Measurements from ENCODE around the gene DTX3.

GRCh38 chr12:57604992-57605810, 577 bp downstream of the DTX3 start:
- TF ChIP-seq CTCF (IDR thresholded peaks at IDR 0.05 in 2 of 3, conservative IDR thresholded peaks at IDR 0.05 in 1 of 3; ENCODE audit: borderline replicate concordance in 1 of 3, insufficient read depth in 1 of 3, low read depth in 2 of 3, low read length in 2 of 3), result no peak
- TF ChIP-seq SP1 (IDR thresholded peaks at IDR 0.05; ENCODE audit: low read depth), result no peak
- no peak for TF ChIP-seq POLR2A (IDR thresholded peaks at IDR 0.05; ENCODE audit: borderline replicate concordance, extremely low read depth, insufficient read depth, insufficient read length)
- no peak for TF ChIP-seq EZH2phosphoT487 (IDR thresholded peaks at IDR 0.05; ENCODE audit: borderline replicate concordance)
- no peak for TF ChIP-seq POLR2AphosphoS5 (IDR thresholded peaks at IDR 0.05; ENCODE audit: low read depth, low read length)
- TF ChIP-seq CEBPB (IDR thresholded peaks at IDR 0.05; ENCODE audit: low read depth), result no peak
- no peak for TF ChIP-seq ATF3 (IDR thresholded peaks at IDR 0.05)
- no peak for TF ChIP-seq FOSL1 (IDR thresholded peaks at IDR 0.05; ENCODE audit: low read depth)
- TF ChIP-seq, protein P1, sequence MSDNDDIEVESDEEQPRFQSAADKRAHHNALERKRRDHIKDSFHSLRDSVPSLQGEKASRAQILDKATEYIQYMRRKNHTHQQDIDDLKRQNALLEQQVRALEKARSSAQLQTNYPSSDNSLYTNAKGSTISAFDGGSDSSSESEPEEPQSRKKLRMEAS (IDR thresholded peaks at IDR 0.05), result no peak
- TF ChIP-seq REST (IDR thresholded peaks at IDR 0.05; ENCODE audit: low read depth), result no peak
- no peak for TF ChIP-seq JUND (IDR thresholded peaks at IDR 0.05)
- TF ChIP-seq ELF1 (IDR thresholded peaks at IDR 0.05; ENCODE audit: borderline replicate concordance, low read depth), result no peak
- TF ChIP-seq EZH2 (IDR thresholded peaks at IDR 0.05), result no peak
- TF ChIP-seq TCF7L2 (IDR thresholded peaks at IDR 0.05; ENCODE audit: borderline replicate concordance, extremely low read depth, insufficient read depth, insufficient read length), result no peak

Measured in HCT116 (cell line).